CD4-positive, alpha-beta T cell treated with Interleukin-12 subunit alpha and Interleukin-12 subunit beta, for 1 hour (primary cell): ENCODE results near the gene SLC28A1.

ENCODE experiments used
- DNase-seq: peaks from one replicate; pipeline ENCODE4 v3.0.0-alpha.2; 2020

SLC28A1 gene, protein sequence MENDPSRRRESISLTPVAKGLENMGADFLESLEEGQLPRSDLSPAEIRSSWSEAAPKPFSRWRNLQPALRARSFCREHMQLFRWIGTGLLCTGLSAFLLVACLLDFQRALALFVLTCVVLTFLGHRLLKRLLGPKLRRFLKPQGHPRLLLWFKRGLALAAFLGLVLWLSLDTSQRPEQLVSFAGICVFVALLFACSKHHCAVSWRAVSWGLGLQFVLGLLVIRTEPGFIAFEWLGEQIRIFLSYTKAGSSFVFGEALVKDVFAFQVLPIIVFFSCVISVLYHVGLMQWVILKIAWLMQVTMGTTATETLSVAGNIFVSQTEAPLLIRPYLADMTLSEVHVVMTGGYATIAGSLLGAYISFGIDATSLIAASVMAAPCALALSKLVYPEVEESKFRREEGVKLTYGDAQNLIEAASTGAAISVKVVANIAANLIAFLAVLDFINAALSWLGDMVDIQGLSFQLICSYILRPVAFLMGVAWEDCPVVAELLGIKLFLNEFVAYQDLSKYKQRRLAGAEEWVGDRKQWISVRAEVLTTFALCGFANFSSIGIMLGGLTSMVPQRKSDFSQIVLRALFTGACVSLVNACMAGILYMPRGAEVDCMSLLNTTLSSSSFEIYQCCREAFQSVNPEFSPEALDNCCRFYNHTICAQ

GRCh38 chr15:84883916-84884781 lies at the start of gene SLC28A1:
SLC28A1 (plus strand) TSS chr15:84884662; CDS start chr15:84887761, 3,099 bp downstream.
- DNase-seq: no peak

GRCh38 chr15:84834969-84835368 lies 49.5 kb upstream of the SLC28A1 start:
- no peak for DNase-seq

DNA sequence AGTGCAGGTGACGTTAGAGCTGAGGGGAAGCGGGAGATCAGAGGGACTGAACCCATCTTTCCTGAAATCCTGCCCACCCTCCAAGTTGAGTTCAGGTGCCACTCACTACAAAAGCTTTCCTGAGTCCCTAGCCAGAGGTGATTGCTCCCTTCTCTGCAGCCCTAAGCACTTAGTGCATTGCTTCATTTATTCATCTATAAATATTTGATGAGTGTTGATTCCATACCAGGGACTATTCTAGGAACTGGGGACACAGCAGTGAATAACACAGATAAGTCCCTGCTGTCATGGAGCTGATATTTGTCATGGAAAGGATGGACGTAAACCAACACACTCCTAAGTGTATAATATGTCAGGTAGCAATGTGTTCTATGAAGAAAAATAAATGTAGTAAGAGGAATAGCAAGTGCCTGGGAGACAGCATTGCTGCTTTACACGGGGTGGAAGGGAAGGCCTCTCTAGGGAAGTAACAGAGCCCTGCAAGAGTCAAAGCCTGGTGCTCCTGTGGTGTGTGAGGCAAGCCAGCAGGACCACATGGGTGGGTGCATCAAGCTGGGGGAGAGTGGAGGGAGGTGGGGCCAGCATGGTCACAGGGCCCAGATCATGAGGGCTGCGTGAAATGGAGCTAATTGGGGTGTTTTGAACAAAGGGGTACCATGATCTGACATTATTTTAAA lies 48.7 kb upstream of the SLC28A1 start:
- DNase-seq: no peak

DNA sequence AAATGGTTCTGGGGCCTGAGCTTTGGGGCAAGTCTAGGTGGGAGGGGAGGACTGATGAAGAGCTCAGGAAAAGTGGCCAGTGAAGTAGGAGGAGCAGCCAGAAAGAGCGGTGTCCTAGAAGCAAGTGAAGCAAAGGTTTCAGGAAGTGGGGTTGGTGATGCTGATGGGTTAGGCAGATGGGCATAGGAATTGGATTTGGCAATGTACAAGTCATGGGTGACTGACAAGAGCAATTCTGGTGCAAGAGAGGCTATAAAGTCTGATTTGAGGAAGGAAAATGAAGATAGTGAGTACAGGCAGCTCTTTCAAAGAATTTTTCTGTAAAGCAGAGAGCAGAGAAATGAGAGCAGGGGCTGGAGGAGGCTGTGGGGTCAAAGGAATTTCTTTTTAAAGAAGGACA lies 47.6 kb upstream of the SLC28A1 start:
- no peak for DNase-seq

- DNase-seq: no peak
Observed at GRCh38 chr15:84839714-84840113, 44.7 kb upstream of the SLC28A1 start.

DNA sequence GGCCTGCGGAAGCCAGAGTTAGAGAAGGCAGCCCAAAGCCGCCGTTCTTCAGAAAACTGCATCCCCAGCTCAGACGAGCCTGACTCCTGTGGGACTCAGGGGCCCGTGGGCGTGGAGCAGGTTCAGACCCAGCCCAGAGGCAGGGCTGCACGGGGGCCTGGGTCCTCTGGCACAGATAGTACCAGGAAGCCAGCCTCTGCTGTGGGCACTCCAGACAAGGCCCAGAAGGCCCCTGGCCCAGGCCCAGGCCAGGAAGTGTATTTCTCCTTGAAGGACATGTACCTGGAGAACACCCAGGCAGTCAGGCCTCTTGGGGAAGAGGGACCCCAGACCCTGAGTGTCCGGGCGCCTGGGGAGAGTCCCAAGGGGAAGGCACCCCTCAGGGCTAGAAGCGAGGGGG lies 44.2 kb upstream of the SLC28A1 start:
- no peak for DNase-seq

- DNase-seq: no peak
Observed at GRCh38 chr15:84840741-84841429, 43.6 kb upstream of the SLC28A1 start.

DNA sequence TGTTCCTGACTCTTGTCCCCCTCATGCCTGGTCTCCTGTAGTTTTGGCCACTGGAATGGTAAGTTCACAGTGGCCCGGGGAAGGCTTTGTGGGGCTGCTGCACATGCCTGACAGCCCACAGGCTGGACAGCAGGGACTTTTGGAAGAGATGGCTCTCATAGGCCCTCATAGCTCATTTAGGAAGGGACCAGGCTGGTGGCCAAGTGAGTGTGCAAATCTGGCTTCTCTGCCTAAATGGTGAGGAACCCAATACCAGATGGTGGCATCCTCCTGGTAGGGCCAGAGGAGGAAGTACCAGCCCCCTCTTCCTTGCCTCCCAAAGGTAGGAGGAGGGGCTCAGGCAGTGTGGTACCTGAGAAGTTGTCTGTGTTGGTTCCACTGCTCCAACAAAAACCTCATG lies 41.7 kb upstream of the SLC28A1 start:
- DNase-seq: no peak

DNA sequence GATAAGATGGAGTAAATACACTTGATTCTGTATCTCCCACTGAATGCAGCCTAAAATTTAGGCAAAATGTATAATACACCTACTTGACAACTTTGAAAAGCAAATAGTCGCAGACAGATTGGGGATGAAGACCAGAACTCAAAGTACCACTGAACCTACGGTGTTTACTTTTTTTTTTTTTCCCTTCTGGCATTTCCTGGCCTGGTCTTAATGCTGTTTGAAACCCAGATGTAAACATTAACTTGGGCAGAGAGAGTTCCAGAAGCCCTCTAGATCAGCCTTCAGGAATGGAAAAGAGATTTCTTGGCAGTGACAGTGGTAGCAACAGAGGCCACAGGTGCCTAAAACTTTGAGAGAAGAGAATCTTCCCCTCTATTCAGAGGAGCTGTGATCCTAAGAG lies 39.5 kb upstream of the SLC28A1 start:
- no peak for DNase-seq

DNA sequence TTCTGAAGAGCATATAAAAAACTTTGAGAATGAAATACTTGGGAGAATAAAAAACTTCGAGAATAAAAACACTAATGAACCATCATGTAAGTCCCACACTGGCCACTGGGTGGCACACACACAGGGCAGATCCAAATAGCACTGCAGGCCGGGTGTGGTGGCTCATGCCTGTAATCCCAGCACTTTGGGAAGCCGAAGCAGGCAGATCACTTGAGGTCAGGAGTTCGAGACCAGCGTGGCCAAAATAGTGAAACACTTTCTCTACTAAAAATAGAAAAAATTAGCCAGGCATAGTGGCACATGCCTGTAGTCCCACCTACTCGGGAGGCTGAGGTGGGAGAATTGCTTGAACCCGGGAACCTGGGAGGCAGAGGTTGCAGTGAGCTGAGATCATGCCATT lies 38.8 kb upstream of the SLC28A1 start:
- peak; percentile 39 for DNase-seq

DNA sequence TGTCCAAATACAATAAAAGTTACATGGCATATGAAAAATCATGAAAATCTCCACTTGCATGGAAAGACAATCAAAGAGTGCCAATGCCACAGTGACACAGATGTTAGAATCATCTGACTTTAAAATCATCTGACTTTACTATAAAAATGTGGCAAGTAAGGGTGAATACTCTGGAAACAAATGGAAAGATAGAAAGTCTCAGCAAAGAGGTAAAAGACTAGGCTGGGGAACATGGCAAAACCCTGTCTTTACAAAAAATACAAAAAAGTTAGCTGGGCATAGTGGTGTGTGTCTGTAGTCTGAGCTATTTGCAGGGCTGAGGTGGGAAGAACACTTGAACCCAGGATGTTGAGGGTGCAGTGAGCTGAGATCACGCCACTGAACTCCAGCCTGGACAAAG lies 38.2 kb upstream of the SLC28A1 start:
- no peak for DNase-seq

DNA sequence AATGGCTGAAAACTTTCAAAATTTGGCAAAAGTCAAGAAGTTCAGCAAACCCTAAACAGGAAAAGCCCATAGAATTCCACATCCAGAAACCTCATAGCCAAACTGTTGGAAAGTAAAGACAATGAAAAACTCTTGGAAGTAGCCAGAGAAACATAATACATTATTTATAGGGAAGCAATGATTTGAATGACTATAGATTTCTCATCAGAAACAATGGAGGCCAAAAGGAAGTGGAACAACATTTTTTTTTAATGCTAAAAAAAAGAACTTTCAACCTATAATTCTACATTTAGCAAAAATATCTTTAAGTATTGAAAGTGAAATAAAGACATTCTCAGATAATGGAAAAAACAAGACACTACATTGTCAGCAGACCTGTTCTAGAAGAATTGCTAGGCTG lies 37.1 kb upstream of the SLC28A1 start:
- DNase-seq: no peak

- DNase-seq: no peak
Observed at GRCh38 chr15:84852212-84852611, 32.2 kb upstream of the SLC28A1 start.

DNA sequence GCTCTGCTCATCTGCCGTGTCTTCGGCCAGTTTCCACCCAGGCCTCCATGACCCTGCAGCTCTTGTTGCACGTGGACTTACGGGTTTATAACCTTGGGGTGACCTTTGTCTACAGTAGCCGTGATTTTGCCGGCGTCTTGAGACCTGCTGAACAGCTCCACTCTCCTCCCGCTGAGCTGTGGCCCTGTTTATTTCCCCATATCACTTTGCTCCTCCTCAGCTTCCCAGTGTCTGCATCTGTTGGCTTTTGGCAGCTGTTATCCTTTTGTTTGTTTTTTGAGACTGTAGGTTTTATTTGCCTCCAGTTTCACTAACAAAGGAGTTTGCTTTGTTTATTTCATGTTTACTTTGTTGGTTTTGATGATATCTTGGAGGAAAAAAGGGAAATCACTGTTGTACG lies 29.3 kb upstream of the SLC28A1 start:
- no peak for DNase-seq

- DNase-seq: no peak
Observed at GRCh38 chr15:84855765-84856164, 28.7 kb upstream of the SLC28A1 start.

DNA sequence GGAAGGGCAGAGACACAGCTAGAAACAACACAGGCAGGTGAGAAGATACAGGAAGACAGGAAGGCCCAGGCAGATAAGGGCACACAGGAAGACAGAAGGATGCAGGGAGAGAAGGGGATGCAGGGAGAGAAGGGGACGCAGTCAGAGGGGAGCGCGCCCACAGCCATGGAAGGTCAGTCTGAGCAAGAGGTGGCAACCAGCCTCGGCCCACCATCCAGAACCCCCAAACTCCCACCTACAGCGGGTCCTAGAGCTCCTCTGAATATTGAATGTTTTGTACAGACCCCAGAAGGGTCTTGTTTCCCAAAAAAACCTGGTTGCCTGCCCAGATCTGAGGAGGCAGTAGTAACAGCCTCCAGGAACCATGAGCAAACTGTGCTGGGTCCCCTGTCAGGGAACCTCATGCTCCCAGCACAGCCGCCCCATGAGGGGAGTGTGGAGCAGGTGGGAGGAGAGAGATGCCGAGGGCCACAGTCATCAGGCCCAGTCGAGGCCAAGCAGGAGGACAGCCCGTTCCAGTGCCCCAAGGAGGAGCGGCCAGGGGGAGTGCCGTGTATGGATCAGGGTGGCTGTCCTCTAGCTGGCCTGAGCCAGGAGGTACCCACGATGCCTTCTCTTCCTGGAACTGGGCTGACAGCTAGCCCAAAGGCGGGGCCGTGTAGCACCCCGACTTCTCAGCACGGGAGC lies 27.6 kb upstream of the SLC28A1 start:
- no peak for DNase-seq

- DNase-seq: no peak
Observed at GRCh38 chr15:84857418-84858004, 27.0 kb upstream of the SLC28A1 start.

DNA sequence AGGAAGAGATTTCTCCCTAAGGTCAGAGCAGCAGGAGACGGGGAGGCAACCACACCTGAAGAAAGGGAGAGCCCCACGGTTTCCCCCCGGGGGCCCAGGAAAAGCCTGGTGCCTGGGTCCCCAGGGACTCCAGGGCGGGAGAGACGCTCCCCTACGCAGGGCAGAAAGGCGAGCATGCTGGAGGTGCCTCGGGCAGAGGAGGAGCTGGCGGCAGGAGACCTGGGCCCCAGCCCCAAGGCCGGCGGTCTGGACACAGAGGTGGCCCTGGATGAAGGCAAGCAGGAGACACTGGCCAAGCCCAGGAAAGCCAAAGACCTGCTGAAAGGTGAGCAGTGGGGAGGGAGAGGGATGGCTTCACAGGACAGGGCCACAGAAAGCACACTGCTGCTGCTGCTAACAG lies 26.2 kb upstream of the SLC28A1 start:
- no peak for DNase-seq

GRCh38 chr15:84859144-84859543 lies 25.3 kb upstream of the SLC28A1 start:
- no peak for DNase-seq

DNA sequence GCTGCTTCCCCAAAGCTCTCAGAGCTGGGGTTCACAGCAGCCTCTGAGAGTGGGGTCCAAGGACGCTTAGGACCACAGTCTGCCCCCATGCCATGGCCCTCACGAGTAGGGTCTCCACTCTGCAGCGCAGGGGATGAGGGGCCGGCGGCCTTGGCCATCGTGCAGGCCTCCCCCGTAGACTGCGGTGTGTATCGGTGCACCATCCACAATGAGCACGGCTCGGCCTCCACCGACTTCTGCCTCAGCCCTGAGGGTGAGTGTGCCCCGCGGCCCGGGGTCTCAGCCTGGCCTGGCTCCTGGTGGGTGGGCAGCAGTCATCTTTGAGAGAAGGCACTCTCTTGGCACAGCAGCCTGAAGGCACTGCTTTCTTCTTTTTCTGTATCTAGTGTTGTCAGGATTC lies 24.8 kb upstream of the SLC28A1 start:
- no peak for DNase-seq

- DNase-seq: no peak
Observed at GRCh38 chr15:84861781-84862180, 22.7 kb upstream of the SLC28A1 start.
